GM18499 (cell line): Measurements from ENCODE around the gene TCEA3.

ENCODE experiments used
- ATAC-seq: cut with Tn5 transposase; IDR thresholded peaks from one replicate; pipeline ENCODE4 v1.9.1; 2021; ENCODE audit warnings: moderate number of reproducible peaks; ENCODE audit not compliant: insufficient read depth, unreplicated experiment

Gene TCEA3

GRCh38 chr1:23424293-23425192 is at the start of gene TCEA3:
TSS of gene TCEA3 (minus strand) at chr1:23424748. CDS start at chr1:23424633, 115 bp downstream.
- no peak for ATAC-seq

GRCh38 chr1:23473037-23473800 is 48.7 kb upstream of the TCEA3 start:
- no peak for ATAC-seq

- ATAC-seq, result no peak
These were observed 47.9 kb upstream of the TCEA3 start for GRCh38 chr1:23472351-23473036.

- no peak for ATAC-seq
These were observed 47.0 kb upstream of the TCEA3 start for GRCh38 chr1:23471473-23472075.

- ATAC-seq, result no peak
These were observed 45.9 kb upstream of the TCEA3 start for GRCh38 chr1:23470282-23471070.

GRCh38 chr1:23469372-23469982 is 44.9 kb upstream of the TCEA3 start:
- ATAC-seq, result no peak

GRCh38 chr1:23466423-23466989 is 42.0 kb upstream of the TCEA3 start:
- ATAC-seq, result no peak

GRCh38 chr1:23463286-23463685 is 38.7 kb upstream of the TCEA3 start:
- no peak for ATAC-seq

- no peak for ATAC-seq
These were observed 38.2 kb upstream of the TCEA3 start for GRCh38 chr1:23462766-23463165.

GRCh38 chr1:23461050-23461449 is 36.5 kb upstream of the TCEA3 start:
- ATAC-seq, result no peak

GRCh38 chr1:23460519-23460918 is 36.0 kb upstream of the TCEA3 start:
- ATAC-seq, result no peak

GRCh38 chr1:23459338-23459757 is 34.8 kb upstream of the TCEA3 start:
- ATAC-seq, result no peak

- ATAC-seq, result no peak
These were observed 31.7 kb upstream of the TCEA3 start for GRCh38 chr1:23456226-23456625.

- no peak for ATAC-seq
These were observed 29.0 kb upstream of the TCEA3 start for GRCh38 chr1:23453455-23454000.

- ATAC-seq, result no peak
These were observed 27.5 kb upstream of the TCEA3 start for GRCh38 chr1:23452011-23452411.

- ATAC-seq, result no peak
These were observed 26.9 kb upstream of the TCEA3 start for GRCh38 chr1:23451441-23451840.

- no peak for ATAC-seq
These were observed 26.3 kb upstream of the TCEA3 start for GRCh38 chr1:23450894-23451293.

GRCh38 chr1:23449958-23450357 is 25.4 kb upstream of the TCEA3 start:
- ATAC-seq, result no peak

- ATAC-seq, result no peak
These were observed 24.8 kb upstream of the TCEA3 start for GRCh38 chr1:23449306-23449705.
